Eye (tissue), 1 donor: ENCODE measurements around the gene NCOA4.
"Not testable (repeated sequence)": the region's sequence is repeated elsewhere in the genome, so short reads cannot be mapped to it uniquely, and the experiment has no call there.

ENCODE experiments used
- DNase-seq: peaks from one replicate; pipeline ENCODE4 v3.0.0-alpha.2; 2015

Gene NCOA4

DNA sequence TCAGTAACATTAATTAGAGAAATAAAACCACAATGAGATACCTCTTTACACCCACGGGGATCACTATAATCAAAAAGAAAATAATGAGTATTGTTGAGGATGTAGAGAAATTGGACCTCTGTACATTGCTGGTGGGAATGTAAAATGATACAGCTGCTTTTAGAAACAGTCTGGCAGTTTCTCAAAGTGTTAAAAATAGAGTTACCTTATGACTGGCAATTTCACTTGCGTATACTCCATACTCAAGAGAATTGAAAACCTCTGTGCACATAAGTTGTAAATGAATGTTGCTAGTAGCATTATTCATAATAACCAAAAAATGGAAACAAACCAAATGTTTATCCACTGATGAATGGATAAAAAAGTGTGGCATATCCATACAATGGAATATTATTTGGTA lies 51.9 kb downstream of the NCOA4 start:
- DNase-seq = not testable (repeated sequence)

DNA sequence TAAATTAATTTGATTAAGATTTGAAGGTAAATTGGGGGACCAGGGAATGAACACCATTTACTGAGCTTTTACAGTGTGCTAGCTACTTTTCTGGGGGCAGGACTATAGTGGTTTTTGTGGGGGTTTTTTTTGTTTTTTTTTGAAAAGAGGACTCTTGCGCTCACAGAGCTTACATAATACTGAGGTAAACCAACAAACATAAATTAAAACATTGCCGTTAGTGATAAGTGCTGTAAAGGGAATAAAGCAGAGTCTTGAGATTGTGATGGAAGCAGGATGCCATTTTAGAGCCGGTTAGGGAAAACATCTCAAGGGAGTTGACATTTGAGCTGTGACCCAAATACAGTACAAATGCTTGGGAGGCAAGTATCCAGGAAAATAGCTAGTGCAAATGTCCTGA lies 56.4 kb downstream of the NCOA4 start:
- not testable (repeated sequence) for DNase-seq

DNA sequence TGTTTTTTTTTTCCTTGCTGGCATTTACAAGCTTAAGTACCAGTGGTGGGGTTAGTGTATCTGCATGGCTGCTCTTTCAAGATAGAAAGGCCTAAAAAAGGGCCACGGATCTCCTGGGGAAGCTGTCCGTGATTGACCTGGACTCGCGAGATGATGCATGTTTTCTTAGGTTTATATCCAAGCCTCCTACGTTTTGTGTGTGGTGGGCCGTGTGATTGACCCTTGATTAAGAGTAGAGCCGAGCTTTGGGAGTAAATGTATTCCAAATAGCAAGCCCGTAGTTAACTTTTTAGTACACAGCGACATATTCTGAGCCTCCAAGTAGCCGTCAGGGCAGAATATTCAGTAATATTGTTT lies 57.6 kb downstream of the NCOA4 start:
- DNase-seq = peak; percentile 14

DNA sequence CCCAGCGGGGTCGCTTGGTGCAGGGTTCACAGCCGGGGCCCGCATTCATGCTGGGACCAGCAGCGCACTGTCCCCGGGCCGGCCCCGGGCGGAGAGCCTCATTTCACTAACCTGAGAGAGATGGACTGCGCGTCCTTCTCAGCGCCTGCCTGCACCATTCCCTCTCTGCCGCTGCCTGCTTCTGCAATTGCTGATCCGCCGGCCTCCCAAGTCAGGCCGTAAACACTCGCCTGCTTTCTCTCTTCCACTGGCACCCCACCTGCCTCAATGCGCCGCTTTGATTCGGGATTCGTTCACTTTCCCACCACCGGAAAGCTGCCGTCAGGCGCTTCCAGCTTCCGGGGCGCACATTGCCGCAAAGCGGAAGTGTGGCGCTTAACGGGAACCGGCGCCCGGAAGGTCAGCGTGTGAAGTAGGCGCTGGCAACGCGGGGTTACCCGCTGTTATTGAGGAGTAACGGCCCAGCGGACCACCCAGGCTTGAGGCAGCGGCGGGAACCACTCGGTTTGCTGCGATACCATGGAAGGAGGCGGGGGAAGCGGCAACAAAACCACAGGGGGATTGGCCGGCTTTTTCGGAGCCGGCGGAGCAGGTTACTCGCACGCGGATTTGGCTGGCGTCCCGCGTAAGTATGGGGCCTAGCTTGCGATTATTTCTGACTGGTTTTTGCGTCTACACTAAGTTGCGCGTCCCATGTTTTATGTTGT lies 58.2 kb downstream of the NCOA4 start, which contains the start of gene TIMM23:
TSS of gene TIMM23 (plus strand) at position 384 of the 707 bp plus-strand sequence. CDS start at position 520, 136 bp downstream.
- peak; percentile 93 for DNase-seq

DNA sequence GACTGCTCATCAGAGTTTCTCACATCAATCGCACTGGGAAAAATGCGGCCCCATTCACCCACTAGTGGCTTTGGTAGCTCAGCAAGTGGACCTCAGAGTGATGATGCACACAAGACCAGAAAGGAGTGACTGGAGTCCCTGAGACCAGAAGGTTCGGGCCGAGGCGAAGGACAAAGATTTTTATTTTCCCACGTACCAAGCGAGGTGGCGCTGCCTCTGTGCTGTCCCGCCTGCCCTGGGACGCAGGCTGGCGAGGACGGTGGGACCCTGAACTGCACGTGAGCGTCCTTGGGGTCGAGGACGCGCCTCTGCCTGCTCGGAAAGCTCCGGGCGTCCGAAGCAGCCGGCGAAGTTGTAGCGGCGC lies 58.7 kb downstream of the NCOA4 start:
- DNase-seq = not testable (repeated sequence)

DNA sequence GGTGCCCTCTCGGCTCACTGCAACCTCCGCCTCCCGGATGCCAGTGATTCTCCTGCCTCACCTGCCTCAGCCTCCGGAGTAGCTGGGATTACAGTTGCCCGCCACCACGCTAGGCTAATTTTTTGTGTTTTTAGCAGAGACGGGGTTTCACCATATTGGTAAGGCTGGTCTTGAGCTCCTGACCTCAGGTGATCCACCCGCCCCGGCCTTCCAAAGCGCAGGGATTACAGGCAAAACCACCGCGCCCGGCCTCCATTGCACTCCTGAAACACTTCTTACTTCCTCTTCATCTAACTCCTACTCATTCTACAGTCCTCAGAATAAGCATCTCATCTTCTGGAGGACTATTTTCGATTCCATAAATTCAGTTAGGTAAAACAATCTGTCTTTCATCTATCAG lies 59.4 kb downstream of the NCOA4 start:
- DNase-seq = not testable (repeated sequence)

DNA sequence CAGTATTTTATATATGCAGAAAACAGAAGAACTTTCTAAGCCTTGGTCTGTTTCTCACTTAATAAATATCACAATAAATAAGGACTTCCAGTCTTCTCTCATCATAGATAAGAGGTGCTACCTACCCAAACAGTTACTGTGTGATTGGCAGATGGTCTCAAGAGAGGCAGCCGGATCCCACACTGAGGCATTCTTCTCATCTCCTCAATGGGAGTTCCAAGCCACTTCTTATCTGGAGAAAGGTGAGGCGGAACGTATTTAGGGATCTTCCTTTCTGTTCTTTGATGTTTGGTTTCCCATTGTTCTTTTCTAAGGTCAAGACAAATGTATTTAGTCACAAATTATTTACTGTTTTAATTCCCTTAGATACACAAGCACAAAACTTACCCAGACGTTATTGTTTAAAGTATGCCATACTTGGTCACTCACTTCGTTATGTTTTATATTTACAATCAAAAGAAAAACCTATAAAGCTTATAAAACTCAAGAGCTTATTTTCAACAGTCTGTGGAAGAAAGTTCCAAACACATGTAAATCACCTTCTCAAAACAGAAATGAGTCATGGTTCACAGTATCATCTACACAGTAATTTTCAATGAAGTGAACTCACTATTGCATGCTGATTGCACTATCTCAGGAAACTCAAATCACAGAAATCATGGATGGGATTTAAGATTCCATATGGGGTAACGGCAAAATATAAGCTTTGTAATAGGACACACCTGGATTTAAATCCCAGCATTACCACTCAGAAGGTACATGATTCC lies 67.6 kb downstream of the NCOA4 start:
- not testable (repeated sequence) for DNase-seq

DNA sequence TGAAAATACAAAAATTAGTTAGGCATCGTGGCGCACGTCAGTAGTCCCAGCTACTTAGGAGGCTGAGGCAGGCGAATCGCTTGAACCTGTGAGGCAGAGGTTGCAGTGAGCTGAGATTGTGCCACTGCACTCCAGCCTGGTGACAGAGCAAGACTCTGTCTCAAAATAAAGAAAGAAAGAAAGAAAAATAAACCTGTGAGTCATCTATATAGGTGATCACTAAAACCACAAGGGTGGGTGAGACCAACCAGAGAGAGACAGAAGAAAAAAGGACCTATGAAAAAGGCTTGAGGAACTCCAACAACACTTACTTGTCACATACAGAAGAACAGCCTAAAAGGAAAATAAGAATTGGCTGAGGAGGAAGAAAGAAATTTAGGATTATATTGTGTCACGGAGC lies 72.5 kb downstream of the NCOA4 start:
- DNase-seq = not testable (repeated sequence)

DNA sequence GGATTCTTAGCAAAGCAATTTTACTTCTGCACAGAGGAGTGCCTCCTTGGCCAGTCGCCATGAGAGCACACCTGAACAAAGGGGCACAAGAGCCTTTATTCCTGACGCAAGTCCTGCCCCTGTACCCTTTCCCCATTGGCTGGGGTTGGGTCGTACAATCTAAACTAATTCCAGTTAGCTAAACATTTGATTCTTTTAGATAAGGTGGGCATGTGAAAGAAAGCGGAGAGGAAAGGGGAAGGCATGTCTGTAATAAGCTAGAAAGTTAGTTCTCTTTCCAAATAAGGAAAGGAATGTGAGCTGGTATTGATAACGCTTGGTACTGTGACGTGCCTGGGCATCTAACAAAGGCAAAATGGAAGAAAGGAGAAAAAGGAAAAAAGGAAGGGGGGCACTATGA lies 73.8 kb downstream of the NCOA4 start:
- DNase-seq = not testable (repeated sequence)
